HG03354 (cell line): ENCODE measurements around the gene IKZF3.
A peak's percentile ranks its signal among the peaks of the same experiment; 100 is the strongest.

ENCODE experiments used
- ATAC-seq: cut with Tn5 transposase; IDR thresholded peaks from one replicate; pipeline ENCODE4 v1.9.1; 2021; ENCODE audit warnings: mild to moderate bottlenecking; ENCODE audit not compliant: unreplicated experiment, poor library complexity, severe bottlenecking

Gene IKZF3

GRCh38 chr17:39822051-39822451 is 42.1 kb downstream of the IKZF3 start:
- ATAC-seq = no peak

GRCh38 chr17:39820987-39821386 is 43.1 kb downstream of the IKZF3 start:
- no peak for ATAC-seq

DNA sequence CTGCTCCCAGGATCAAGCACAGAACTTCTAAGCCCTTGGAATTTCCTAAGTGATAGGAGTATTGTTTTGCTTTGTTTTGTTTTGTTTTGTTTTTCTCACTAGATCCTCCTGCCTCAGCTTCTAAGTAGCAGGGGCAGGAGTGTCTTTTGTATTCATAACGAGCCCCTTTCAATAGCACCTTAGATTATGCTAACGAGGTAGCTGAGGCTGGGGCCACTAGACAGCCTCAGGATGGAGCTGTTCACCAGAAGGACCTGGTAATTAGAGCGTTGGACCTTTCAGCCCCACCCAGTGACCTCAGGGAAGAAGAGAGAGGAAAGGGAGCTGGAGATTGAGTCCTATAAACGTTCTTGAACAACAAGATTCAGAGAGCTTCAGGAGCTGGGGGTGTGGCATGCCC is 43.6 kb downstream of the IKZF3 start:
- no peak for ATAC-seq

- ATAC-seq = no peak
Observed at GRCh38 chr17:39818358-39819000, 45.6 kb downstream of the IKZF3 start.

DNA sequence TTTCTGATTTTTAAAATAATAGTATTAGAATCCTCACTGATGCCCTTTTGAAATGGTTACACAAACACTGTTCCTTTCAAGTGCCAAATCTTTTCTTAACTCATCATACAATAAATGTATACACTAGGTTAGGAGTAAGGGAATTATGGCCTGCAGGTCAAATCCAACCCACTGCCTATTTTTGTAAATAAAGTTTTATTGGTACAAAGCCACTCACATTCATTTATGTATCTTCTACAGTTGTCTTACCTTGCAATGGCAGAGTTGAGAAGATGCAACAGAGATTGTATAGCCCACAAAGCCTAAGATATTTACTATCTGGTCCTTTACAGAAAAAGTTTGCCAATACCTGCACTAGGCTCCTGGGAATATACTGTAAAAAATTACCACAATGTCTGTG is 47.8 kb downstream of the IKZF3 start:
- no peak for ATAC-seq

DNA sequence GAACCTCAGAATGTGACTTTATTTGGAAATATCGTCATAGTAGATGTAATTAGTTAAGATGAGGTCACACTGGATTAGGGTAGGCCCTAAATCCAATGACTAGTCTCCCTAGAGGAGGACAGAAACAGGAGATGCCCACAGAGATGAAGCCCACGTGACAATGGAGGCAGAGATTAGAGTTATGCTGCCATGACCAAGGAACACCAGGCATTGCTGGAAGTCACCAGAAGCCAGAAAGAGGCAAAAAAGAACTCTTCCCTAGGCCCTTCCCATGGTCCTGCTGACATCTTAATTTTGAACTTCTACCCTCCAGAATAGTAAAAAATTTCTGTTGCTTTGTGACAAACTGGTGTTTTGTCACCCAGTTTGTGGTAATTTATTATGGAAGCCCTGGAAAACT is 49.6 kb downstream of the IKZF3 start:
- no peak for ATAC-seq

DNA sequence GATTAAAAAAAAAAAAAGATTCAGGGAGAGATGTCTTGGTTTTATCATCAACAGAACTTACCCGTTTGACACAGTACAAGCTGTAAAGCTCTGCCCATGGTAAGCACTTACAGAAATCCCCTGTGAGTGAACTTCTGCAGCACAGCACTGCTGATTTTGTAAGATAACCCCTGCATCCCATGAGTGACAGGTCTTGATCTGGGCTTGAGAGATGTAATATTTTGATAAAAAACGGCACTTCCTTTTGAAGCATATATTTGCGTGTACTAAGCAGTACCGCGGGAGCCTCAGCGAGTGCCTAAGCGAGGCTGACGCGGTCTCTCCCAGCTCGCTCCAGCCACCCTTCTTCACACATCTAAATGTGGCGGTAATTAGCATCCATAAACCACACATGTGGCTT is 50.5 kb downstream of the IKZF3 start:
- no peak for ATAC-seq

DNA sequence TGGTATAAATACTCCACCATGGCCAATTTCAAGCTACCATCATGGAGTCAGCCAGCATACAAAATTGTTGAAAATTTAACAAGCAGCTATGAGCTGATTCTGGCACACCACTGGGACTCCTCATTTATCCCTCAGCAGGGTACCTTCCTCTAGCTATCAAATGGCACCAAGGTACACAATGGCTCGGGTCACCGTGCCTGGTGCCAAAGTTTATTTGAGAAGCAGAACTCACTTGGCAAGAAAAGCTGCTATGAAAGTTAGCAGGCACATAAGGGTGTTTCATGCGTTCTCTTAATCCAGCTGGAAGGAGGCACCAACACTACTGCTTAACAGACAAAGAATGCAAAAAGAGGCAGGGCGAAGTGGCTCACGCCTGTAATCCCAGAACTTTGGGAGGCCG is 51.6 kb downstream of the IKZF3 start:
- no peak for ATAC-seq

- ATAC-seq = no peak
Observed at GRCh38 chr17:39810939-39811728, 53.0 kb downstream of the IKZF3 start.

DNA sequence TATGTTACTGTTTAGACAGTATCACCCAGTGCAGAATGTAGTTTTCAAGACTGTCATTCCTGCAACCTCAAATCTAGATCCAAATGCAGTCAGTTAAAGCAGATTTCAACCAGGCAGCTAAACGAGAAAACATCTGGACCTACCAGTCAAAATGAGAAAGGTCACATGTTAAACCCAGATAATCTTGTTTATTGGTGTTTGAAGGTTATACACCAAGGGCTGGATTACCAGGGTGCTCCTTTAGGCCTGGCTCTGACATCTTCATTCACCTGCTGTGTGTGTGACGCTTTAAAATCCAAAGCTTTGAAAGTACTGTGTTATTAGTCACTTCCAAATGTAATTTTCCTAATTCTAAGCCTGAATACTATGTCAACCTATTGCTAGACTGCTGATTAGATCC is 54.9 kb downstream of the IKZF3 start:
- no peak for ATAC-seq

GRCh38 chr17:39808409-39808997 is 55.6 kb downstream of the IKZF3 start:
- ATAC-seq = no peak

GRCh38 chr17:39804839-39805238 is 59.3 kb downstream of the IKZF3 start:
- no peak for ATAC-seq

DNA sequence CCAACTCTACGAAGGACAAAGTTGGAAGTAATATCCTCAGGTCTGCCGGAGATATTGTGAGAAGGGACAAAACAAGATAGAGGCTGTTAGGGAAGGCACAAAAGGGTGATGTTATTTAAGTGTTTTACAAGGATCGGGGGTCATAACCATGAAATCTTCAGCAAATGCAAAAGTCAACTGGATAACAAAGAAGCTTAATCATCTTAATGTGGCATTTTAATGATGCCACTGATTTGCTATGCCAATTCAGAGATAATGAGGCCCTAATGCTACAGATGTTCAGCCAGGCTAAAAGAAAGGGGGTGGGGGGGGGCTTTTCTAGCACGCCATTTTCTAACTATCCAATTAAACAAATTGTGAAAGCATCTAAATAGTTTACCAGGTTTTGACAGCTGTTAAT is 63.1 kb downstream of the IKZF3 start:
- no peak for ATAC-seq

GRCh38 chr17:39800540-39800939 is 63.6 kb downstream of the IKZF3 start:
- ATAC-seq = no peak

DNA sequence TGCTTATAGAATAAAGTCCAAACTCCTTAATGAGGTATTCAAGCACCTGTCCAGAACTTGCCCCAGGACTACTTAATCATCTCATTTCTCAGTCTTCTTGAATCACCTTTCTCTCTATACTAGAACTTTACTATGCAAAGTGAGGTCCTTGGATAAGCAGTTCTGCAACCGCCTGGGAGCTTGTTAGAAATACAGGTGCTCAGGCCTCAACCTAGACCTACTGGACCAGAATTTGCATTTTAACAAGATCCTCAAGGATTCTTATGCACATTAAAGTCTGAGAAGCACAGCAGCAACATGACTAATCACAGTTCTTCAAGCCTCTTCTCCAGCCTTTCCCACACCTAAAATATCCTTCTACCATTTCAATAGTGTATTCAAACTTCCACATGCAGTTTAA is 64.7 kb downstream of the IKZF3 start:
- no peak for ATAC-seq

DNA sequence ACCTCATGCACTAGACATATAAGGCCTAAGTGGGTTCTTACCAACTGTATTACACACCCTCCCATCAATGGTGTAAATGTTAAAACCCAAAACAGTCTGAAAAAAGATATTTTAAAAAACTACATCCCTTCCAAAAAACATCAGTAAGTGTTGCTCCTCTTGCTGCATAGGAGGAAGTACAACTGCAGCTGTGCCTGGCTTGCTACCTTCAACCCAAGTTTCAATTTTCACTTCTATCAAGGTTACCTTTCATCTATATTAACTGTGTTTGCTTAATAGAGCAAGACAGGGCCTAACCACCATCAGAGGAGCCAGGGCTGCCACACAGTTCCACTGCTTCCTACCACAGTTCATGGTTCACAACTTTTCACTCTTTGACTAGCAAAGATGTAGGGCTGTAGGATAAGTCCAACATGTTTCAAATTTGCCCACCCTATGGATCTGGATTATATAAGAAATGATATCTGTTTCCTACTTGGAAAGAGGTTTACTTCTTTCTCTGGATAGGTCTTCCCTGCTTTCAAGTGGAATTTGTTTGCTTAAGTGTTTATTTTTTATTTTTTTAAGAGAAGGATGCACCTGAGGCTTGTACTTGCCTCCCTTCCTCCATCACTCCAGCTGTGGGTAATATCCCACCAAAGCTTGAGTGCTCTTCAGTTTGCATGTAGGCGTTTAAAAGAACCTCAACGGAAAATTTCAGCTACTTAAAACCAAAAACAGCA is 69.7 kb downstream of the IKZF3 start:
- ATAC-seq = peak; percentile 89

DNA sequence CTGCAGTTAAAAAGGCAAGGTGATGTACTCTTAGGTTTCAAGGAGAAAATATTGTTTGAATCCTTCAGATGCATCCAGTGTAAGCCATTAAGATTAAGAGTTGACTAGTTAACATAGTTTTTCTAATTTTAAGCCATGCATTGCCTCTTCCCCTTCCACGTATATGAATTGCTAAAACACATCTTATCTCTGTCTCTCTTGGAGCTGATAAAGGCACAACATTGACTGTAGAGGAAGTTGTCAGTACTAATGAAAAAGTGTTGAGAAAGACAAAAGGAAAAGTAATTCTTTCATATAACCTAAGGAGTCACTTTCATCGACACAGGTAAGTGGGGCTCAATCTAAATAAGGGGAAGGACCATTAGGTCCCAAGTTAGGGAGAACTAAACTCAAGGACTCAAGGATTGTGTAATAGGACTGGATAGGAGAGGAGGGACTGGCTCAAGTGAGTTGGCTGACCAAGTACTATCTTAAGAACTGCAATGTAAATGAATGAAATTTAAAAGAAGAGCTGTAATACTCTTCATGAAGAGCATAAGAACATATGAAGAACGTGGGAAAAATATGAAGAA is 70.7 kb downstream of the IKZF3 start:
- ATAC-seq = no peak

DNA sequence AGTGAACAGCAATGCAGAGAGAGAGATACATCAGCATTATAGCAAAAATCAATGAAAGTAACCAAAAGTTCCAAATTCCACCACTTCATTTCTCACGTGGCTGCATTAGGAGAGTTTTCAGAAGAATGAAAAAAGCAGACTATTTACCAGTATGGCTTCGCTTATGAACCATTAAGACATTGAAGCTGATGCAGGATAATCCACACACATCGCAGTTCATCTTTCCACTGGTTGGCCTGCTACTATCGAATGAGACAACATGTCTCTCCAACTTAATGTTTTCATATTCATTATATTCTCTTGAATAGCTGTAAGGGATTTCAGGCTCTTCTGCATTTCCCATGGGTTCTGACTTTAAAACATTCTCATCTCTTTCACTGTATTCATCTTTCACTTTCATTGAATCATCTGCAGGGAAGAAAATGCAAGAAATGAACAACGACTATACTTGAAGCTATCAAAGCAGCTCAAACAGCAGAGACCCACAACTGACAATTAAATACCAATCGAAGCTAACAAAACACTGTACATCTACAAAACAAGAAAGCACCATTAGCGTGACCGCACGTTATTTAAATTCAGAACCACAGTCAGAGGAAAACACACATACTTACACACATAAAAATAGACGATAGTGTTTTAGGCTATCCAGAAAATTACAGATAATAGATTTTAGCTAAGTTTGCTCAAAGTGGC is 71.4 kb downstream of the IKZF3 start:
- no peak for ATAC-seq

GRCh38 chr17:39791111-39791992 is 72.8 kb downstream of the IKZF3 start:
- no peak for ATAC-seq
